ENCODE data around the gene ADPRHL1. TPM values are rescaled to one million over a fixed set of nuclear protein-coding genes. Genes with fewer than 3 reads are reported as not detected.

Gene ADPRHL1
- total RNA-seq, 1 donor from 2014 or later = 0.22 TPM

DNA sequence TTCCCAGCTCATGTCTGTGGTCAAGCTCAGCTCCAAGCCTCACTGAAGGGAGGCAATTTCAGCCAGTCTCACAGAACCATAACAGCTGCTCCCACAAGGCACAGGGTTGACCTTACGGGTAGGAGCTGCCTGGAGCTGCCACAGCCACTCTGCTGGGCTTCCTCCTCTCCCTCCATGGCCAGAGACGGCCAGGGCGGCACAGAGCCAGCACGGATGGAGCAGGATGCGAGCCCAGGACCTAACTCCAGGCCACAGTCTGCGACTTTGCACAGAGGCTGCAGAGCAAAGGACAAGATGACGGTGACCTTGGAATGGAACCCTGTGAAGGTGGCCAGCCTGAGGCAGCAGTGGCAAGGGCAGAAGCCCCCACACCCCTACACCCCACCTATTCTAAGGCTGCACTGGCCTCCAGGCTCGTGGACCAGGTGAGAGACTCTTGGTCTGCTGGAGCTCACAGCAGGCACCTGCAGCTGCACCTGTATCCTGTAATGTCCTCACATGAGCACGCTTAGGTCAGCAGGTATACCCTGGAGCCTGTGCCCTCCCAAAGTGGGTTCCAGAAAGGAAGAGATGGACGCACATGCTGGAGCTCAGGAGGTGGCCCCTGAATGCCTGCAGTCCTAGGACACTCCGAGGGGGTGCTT lies 29.6 kb downstream of the ADPRHL1 start:
- Histone ChIP-seq H3K79me2 (ENCODE audit: low read depth) (no peaks in the 10 kb centered on the region), H3K9ac (no peak overlapping the region), H3K9me3 (ENCODE audit: low read depth) (no peaks in the 10 kb centered on the region), H2AFZ (replicated peaks) (no peak overlapping the region), H3K4me3 (no peak overlapping the region), H4K20me1 (ENCODE audit: low read depth) (no peaks in the 10 kb centered on the region), H3K27ac (no peak overlapping the region), H3K27me3 (no peaks in the 10 kb centered on the region), H3K4me1 (no peaks in the 10 kb centered on the region), H3K4me2 (no peak overlapping the region), H3F3A (ENCODE audit: low read depth) (peaks cover 4% of the 10 kb centered on the region), H3K36me3 (no peaks in the 10 kb centered on the region)
- no peak for DNase-seq (ENCODE audit: low spot score)
- H3K4me3 Mint-ChIP-seq = no peak overlapping the region
- H3K36me3 Mint-ChIP-seq = no peaks in the 10 kb centered on the region
- TF ChIP-seq, protein P1, sequence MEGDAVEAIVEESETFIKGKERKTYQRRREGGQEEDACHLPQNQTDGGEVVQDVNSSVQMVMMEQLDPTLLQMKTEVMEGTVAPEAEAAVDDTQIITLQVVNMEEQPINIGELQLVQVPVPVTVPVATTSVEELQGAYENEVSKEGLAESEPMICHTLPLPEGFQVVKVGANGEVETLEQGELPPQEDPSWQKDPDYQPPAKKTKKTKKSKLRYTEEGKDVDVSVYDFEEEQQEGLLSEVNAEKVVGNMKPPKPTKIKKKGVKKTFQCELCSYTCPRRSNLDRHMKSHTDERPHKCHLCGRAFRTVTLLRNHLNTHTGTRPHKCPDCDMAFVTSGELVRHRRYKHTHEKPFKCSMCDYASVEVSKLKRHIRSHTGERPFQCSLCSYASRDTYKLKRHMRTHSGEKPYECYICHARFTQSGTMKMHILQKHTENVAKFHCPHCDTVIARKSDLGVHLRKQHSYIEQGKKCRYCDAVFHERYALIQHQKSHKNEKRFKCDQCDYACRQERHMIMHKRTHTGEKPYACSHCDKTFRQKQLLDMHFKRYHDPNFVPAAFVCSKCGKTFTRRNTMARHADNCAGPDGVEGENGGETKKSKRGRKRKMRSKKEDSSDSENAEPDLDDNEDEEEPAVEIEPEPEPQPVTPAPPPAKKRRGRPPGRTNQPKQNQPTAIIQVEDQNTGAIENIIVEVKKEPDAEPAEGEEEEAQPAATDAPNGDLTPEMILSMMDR (IDR thresholded peaks at IDR 0.05) = no peak
- TF ChIP-seq EZH2phosphoT487 (IDR thresholded peaks at IDR 0.05) = no peak
- no peak for TF ChIP-seq EZH2 (IDR thresholded peaks at IDR 0.05)
- no peak overlapping the region for H3K27ac Mint-ChIP-seq
- H3K9me3 Mint-ChIP-seq = no peaks in the 10 kb centered on the region
- H3K4me1 Mint-ChIP-seq = peaks cover 9% of the 10 kb centered on the region
- peaks cover 4% of the 10 kb centered on the region for H3K27me3 Mint-ChIP-seq (ENCODE audit: insufficient read depth, low read depth)

DNA sequence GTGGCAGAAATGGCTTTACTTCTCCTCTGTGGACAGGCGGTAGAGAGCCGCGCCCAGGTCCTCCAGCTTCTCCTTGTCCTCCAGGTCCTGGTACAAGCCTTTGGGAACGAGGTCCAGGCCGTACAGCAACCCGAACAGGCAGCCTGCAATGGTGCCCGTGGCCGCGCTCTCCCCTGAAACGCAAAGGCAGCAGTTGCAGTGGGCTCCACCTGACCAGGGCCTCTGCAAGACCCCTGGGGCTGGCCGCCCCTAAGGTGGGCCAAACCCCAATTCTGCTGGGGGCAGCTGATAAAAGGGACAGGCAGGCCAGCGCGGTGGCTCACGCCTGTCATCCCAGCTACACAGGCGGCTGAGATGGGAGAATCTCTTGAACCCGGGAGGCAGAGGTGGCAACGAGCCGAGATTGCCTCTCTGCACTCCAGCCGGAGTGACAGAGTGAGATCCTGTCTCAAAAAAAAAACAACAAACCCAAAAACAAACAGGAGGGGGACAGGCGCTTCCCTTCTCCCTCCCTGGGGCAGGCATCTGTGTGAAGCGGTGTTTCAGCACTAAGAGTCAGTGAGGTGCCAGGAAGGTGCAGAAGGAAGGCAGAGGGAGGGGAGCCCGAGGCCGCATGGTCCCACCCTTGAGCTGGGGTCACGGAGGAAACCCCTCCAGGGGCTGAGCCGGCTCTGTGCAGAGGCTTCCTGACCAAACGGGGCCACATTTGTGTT lies 30.3 kb downstream of the ADPRHL1 start:
- H3K9me3 Mint-ChIP-seq = no peaks in the 10 kb centered on the region

DNA sequence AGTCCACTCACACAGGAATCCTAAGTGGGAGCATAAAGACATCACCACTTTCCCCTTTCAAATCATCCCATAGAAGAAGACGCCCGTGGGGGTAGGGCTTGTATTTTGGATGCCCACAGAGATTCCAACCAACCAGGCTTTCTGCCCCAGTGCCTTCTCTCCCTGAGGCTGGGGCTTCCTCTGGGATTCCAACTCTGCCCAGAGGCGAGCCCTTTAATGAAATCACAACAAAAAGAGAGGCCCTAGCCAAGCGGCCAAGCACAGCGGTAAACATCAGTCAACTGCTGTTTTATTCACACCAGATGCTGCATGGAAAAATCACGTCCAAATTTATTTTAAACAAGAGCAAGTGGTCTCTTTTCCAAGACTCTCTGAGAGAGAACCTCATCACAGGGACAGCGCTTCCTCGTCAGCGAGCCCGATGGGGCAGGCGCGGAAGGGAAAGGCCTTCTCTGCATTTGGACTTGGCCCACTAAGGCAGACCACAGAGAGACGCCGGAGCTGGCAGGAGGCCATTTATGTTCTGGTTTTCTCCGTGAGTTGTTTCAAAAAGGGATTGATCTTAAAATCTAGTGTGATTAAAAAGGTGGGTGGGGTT lies 31.5 kb downstream of the ADPRHL1 start:
- H3K27ac ChIP-seq = no peak overlapping the region
- no peak overlapping the region for H3K9ac ChIP-seq
- no peak for DNase-seq (ENCODE audit: low spot score)
- H3K27me3 ChIP-seq = no peaks in the 10 kb centered on the region
- no peaks in the 10 kb centered on the region for H4K20me1 ChIP-seq (ENCODE audit: low read depth)
- TF ChIP-seq EZH2phosphoT487 (IDR thresholded peaks at IDR 0.05) (no peak), EZH2 (IDR thresholded peaks at IDR 0.05) (no peak)
- TF ChIP-seq, protein P1 (IDR thresholded peaks at IDR 0.05) = no peak
- Mint-ChIP-seq H3K4me3 (no peak overlapping the region), H3K9me3 (no peaks in the 10 kb centered on the region), H3K4me1 (peaks cover 17% of the 10 kb centered on the region), H3K27ac (peak overlapping the region; percentile 92), H3K27me3 (ENCODE audit: insufficient read depth, low read depth) (peaks cover 4% of the 10 kb centered on the region), H3K36me3 (no peaks in the 10 kb centered on the region)
- no peak overlapping the region for H3K4me2 ChIP-seq
- peaks cover 4% of the 10 kb centered on the region for H3F3A ChIP-seq (ENCODE audit: low read depth)
- H3K79me2 ChIP-seq (ENCODE audit: low read depth) = no peaks in the 10 kb centered on the region
- H3K9me3 ChIP-seq (ENCODE audit: low read depth) = no peaks in the 10 kb centered on the region
- H3K4me3 ChIP-seq = no peak overlapping the region
- H3K36me3 ChIP-seq = no peaks in the 10 kb centered on the region
- H3K4me1 ChIP-seq = peaks cover 6% of the 10 kb centered on the region
- H2AFZ ChIP-seq (replicated peaks) = no peak overlapping the region

More for the DNA sequence above, 30.3 kb downstream of the ADPRHL1 start:
- no peak overlapping the region for H2AFZ ChIP-seq (replicated peaks)
- H3K27ac ChIP-seq = no peak overlapping the region
- Mint-ChIP-seq H3K27me3 (ENCODE audit: insufficient read depth, low read depth) (peaks cover 4% of the 10 kb centered on the region), H3K36me3 (no peaks in the 10 kb centered on the region), H3K4me1 (peaks cover 10% of the 10 kb centered on the region), H3K27ac (no peak overlapping the region), H3K4me3 (no peak overlapping the region)
- DNase-seq (ENCODE audit: low spot score) = no peak
- H3K4me1 ChIP-seq = no peaks in the 10 kb centered on the region
- no peaks in the 10 kb centered on the region for H3K27me3 ChIP-seq
- H3K79me2 ChIP-seq (ENCODE audit: low read depth) = no peaks in the 10 kb centered on the region
- H3K4me3 ChIP-seq = no peak overlapping the region
- H3K36me3 ChIP-seq = no peaks in the 10 kb centered on the region
- H3F3A ChIP-seq (ENCODE audit: low read depth) = peaks cover 4% of the 10 kb centered on the region
- no peak overlapping the region for H3K9ac ChIP-seq
- no peak overlapping the region for H3K4me2 ChIP-seq
- H4K20me1 ChIP-seq (ENCODE audit: low read depth) = no peaks in the 10 kb centered on the region
- H3K9me3 ChIP-seq (ENCODE audit: low read depth) = no peaks in the 10 kb centered on the region
- TF ChIP-seq EZH2 (IDR thresholded peaks at IDR 0.05) (no peak), EZH2phosphoT487 (IDR thresholded peaks at IDR 0.05) (no peak)
- TF ChIP-seq, protein P1 (IDR thresholded peaks at IDR 0.05) = no peak
